Activated gamma-delta T cell treated with Interleukin-2 at 50 U/mL for 16 hours (primary cell): ENCODE data around the gene PRUNE2.

Experiments
- DNase-seq: peaks from one replicate; pipeline ENCODE4 v3.0.0-alpha.2; 2020

The PRUNE2 gene

GRCh38 chr9:76591256-76591950 is 314.5 kb downstream of the PRUNE2 start:
- DNase-seq, result no peak

- no peak for DNase-seq
Observed at GRCh38 chr9:76588316-76588715, 317.6 kb downstream of the PRUNE2 start.

- no peak for DNase-seq
Observed at GRCh38 chr9:76586390-76587314, 319.3 kb downstream of the PRUNE2 start.

GRCh38 chr9:76585487-76586389 is 320.2 kb downstream of the PRUNE2 start:
- DNase-seq, result no peak

- DNase-seq, result no peak
Observed at GRCh38 chr9:76583256-76583655, 322.7 kb downstream of the PRUNE2 start.

- DNase-seq, result no peak
Observed at GRCh38 chr9:76581731-76582130, 324.2 kb downstream of the PRUNE2 start.

GRCh38 chr9:76580820-76581219 is 325.1 kb downstream of the PRUNE2 start:
- no peak for DNase-seq

GRCh38 chr9:76580188-76580587 is 325.7 kb downstream of the PRUNE2 start:
- DNase-seq, result no peak

GRCh38 chr9:76576344-76576743 is 329.6 kb downstream of the PRUNE2 start:
- DNase-seq, result peak; percentile 65

GRCh38 chr9:76575761-76576160 is 330.2 kb downstream of the PRUNE2 start:
- no peak for DNase-seq

- no peak for DNase-seq
Observed at GRCh38 chr9:76573905-76574760, 331.8 kb downstream of the PRUNE2 start.

GRCh38 chr9:76573408-76573807 is 332.5 kb downstream of the PRUNE2 start:
- DNase-seq, result no peak

- no peak for DNase-seq
Observed at GRCh38 chr9:76572151-76572550, 333.8 kb downstream of the PRUNE2 start.

GRCh38 chr9:76571743-76572146 is 334.2 kb downstream of the PRUNE2 start:
- DNase-seq, result no peak

- no peak for DNase-seq
Observed at GRCh38 chr9:76571288-76571687, 334.6 kb downstream of the PRUNE2 start.

GRCh38 chr9:76570826-76571225 is 335.1 kb downstream of the PRUNE2 start:
- DNase-seq, result no peak

GRCh38 chr9:76567086-76567485 is 338.8 kb downstream of the PRUNE2 start:
- DNase-seq, result no peak

GRCh38 chr9:76564297-76564696 is 341.6 kb downstream of the PRUNE2 start:
- no peak for DNase-seq

GRCh38 chr9:76562511-76562911 is 343.4 kb downstream of the PRUNE2 start:
- DNase-seq, result no peak

- DNase-seq, result no peak
Observed at GRCh38 chr9:76561900-76562299, 344.0 kb downstream of the PRUNE2 start.
